GM12891 (cell line): ENCODE data around the gene NPR1.
"Not testable (repeated sequence)": the region's sequence is repeated elsewhere in the genome, so short reads cannot be mapped to it uniquely, and the experiment has no call there.

Source experiments
- DNase-seq: peaks from one replicate; pipeline ENCODE4 v3.0.0; 2011; ENCODE audit warnings: low spot score; ENCODE audit not compliant: insufficient read length
- FAIRE-seq: peaks from 2 replicates; lab custom pipeline; 2011; peaks lifted over from hg19 to GRCh38; lab: Jason Lieb, UNC
- PAX5 ChIP-seq: IDR thresholded peaks from 2 replicates; pipeline ENCODE4 v1.6.1; 2011; ENCODE audit warnings: low read length, moderate library complexity, mild to moderate bottlenecking; ENCODE audit not compliant: insufficient read depth, severe bottlenecking
- POLR2A ChIP-seq: IDR thresholded peaks from 2 replicates; pipeline ENCODE4 v1.6.1; 2011; ENCODE audit warnings: low read depth, low read length, control low read depth
- POLR2AphosphoS5 ChIP-seq: IDR thresholded peaks from 2 replicates; pipeline ENCODE4 v1.6.1; 2011; ENCODE audit warnings: low read depth, low read length, control low read depth
- POU2F2 ChIP-seq: IDR thresholded peaks from 2 replicates; pipeline ENCODE4 v1.6.1; 2011; ENCODE audit warnings: low read depth, mild to moderate bottlenecking, control low read depth, low read length, moderate library complexity
- SPI1 ChIP-seq: IDR thresholded peaks from 2 replicates; pipeline ENCODE4 v1.6.1; 2011; ENCODE audit warnings: low read depth, low read length, control low read depth
- TAF1 ChIP-seq: IDR thresholded peaks from 2 replicates; pipeline ENCODE4 v1.6.1; 2011; ENCODE audit warnings: low read depth, low read length, control low read depth

The NPR1 gene

GRCh38 chr1:153705484-153705883 is 27.0 kb downstream of the NPR1 start:
- no peak for DNase-seq
- no peak for FAIRE-seq
- TF ChIP-seq POLR2A = no peak

DNA sequence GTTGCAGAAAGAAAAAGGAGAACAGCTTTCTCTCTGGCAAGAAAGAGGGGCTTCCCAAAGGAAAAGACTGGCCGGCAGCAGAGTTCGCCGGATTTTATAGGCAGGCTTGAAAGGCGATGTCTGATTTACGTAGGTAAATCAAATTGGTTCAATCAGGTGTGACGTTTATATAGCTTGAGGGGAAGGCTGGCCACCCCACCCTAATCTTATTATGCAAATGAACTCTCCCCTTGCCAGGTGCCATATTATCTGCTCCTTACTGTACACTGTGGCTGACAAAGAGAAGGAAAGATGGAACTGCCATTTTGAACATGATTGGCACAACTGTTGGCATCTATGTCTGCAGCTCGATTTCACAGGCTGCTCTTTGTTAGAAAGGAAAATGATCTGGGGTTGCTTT is 32.5 kb downstream of the NPR1 start:
- DNase-seq = no peak
- TF ChIP-seq POLR2A (no peak), TAF1 (no peak)
- no peak for FAIRE-seq

- not testable (repeated sequence) for DNase-seq, FAIRE-seq
Observed at GRCh38 chr1:153716211-153716610, 37.7 kb downstream of the NPR1 start.

GRCh38 chr1:153717330-153717729 is 38.8 kb downstream of the NPR1 start:
- FAIRE-seq (no peak), DNase-seq (no peak)
- TF ChIP-seq TAF1 = no peak
- no peak for TF ChIP-seq POU2F2
- TF ChIP-seq POLR2A = no peak
- no peak for TF ChIP-seq SPI1
- TF ChIP-seq PAX5 = no peak
- TF ChIP-seq POLR2AphosphoS5 = no peak

- no peak for FAIRE-seq
- no peak for DNase-seq
- TF ChIP-seq SPI1 (no peak), PAX5 (no peak), POLR2AphosphoS5 (no peak), POLR2A (no peak), POU2F2 (no peak), TAF1 (no peak)
Observed at GRCh38 chr1:153723687-153724086, 45.2 kb downstream of the NPR1 start.

GRCh38 chr1:153724634-153725033 is 46.1 kb downstream of the NPR1 start:
- FAIRE-seq, DNase-seq: not testable (repeated sequence)

DNA sequence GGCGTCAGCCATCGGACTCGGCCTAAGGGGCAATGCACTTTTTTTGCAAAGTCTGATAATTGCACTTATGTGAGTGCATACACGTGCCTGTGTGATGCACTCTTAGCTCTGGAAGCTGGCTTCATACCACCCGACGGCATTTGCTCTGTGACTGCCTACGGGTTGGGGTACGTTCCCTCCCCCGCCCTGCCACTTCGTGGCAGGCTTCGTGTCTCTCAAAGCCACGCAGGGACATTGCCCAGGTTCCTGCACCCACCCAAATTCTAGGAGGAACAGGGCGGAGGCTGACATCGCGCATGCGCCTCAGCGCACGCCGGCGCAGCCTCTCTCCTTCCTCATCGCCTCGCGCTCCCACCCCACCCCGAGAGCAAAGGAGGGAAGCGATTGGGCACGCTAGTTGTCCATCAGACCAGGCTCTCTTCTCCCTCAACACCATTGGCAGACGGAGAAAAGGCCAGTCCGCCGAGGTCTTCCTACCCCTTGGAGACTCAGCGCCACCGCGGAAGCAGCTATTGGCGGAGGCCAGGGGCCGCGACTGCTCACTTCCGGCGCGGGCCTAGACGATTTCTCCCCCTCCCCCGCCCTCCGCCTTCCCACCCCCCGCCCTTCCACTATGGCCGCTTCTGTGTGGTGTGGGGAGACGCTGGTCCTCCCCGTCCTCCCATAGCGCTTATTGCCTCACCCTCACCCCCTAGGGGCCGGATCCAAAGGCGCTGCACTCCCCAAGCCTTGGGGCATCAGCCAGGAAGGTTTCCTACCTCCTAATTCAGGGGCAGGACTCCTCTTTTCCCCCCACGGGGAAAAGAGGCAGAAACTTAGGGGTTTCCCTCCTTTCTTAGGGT is 49.2 kb downstream of the NPR1 start, which contains the start of gene INTS3:
INTS3 (plus strand) TSS at position 588 of the 842 bp plus-strand sequence. CDS start 585 bp downstream, outside the sequence.
- DNase-seq (peak; percentile 95), FAIRE-seq (peak; percentile 98)
- TF ChIP-seq PAX5 (no peak), POLR2AphosphoS5 (peak; percentile 59; the same call in 1 of the 2 replicates), SPI1 (no peak; the same call in 1 of the 2 replicates), POLR2A (peak; percentile 79), TAF1 (peak; percentile 94), POU2F2 (no peak)

GRCh38 chr1:153728305-153729066 is 50.0 kb downstream of the NPR1 start:
- FAIRE-seq = peak; percentile 20

GRCh38 chr1:153730468-153730988 is 52.0 kb downstream of the NPR1 start:
- FAIRE-seq (no peak), DNase-seq (no peak)
- TF ChIP-seq PAX5 (no peak), SPI1 (no peak), POU2F2 (no peak), POLR2AphosphoS5 (no peak), POLR2A (no peak), TAF1 (no peak)

More at GRCh38 chr1:153728305-153729066, 50.0 kb downstream of the NPR1 start:
- no peak for DNase-seq
- TF ChIP-seq POU2F2 (no peak), POLR2AphosphoS5 (peak; percentile 39; the same call in 1 of the 2 replicates)

DNA sequence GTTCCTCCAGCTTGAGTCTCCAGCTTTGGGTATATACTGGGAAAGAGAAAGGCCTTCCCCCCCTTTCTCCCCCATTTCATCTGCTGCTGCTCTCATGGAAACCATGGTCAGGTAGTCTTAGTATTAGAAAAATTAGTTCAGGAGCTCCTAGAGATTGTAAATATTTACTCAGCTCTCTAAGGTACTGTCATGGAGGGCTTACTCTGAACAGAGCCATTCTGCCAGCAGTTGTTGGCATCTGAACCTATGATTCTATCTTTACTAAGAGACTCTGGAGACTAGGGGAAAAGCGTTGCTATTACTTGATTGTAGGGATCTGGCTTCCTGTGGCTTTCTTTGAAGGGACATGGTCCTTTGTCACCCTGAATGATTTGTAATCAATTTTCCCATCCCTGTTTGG is 55.5 kb downstream of the NPR1 start:
- TF ChIP-seq SPI1 (no peak), POLR2A (no peak), POU2F2 (no peak), POLR2AphosphoS5 (no peak), PAX5 (no peak), TAF1 (no peak)
- DNase-seq (no peak), FAIRE-seq (no peak)

DNA sequence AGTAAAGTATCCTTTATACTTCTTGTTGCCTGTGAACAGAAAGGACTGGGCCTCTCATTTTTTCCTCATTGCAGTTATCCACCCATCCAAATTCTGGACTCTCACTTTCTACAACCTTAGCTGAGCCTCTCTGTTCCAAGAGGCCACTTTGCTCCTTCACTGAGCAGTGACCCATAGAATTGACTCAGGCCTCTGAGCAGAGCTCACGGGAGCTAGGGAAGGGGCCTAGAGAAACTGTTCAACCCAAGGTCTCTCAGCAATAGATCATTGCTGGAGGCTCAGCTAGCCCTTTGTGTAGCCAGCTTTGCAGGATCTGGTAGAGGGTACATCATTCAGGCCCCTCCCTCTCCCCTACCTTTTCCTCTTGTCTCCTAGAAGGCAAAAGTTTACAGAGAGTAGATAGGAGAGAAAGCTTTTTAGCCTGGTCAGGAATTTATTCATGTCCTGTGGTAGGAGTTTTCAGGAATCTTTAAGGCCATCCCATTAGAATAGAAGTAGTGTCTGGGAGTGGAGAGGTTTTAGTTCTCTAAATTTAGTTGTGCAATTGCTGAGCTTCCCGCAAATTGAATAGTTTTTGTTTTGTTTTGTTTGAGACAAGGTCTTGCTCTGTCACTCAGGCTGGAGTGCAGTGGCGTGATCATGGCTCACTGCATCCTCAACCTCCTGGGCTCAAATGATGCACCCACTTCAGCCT is 56.1 kb downstream of the NPR1 start:
- DNase-seq (no peak), FAIRE-seq (no peak)
- no peak for TF ChIP-seq POLR2AphosphoS5
- no peak for TF ChIP-seq POU2F2
- peak; percentile 28 for TF ChIP-seq PAX5
- no peak for TF ChIP-seq TAF1
- no peak for TF ChIP-seq SPI1
- no peak for TF ChIP-seq POLR2A
